HepG2 (cell line): ENCODE results near the gene CUEDC2. TPM values are rescaled to one million over a fixed set of nuclear protein-coding genes. Genes with fewer than 3 reads are reported as not detected.

ENCODE experiments used
- KDM5A ChIP-seq: fragments of 200-600 bp; sonication (generic); IDR thresholded peaks from 2 replicates; pipeline ENCODE4 v1.7.0; 2018; ENCODE audit warnings: antibody characterized with exemption, mild to moderate bottlenecking, low read length, borderline replicate concordance
- POGZ ChIP-seq: sonication (generic); formaldehyde crosslinking; IDR thresholded peaks from 2 replicates; pipeline ENCODE4 v1.4.0; 2020; ENCODE audit warnings: mild to moderate bottlenecking, missing genetic modification reagents
- RFX5 ChIP-seq: IDR thresholded peaks from 2 replicates; pipeline ENCODE4 v1.6.1; 2011; ENCODE audit warnings: low read depth, low read length, improper control_type of control experiment
- TBX3 ChIP-seq: fragments of 450-650 bp; IDR thresholded peaks from 2 replicates; pipeline ENCODE4 v1.6.1; 2017; ENCODE audit warnings: antibody characterized with exemption, mild to moderate bottlenecking, inconsistent platforms, borderline replicate concordance
- ZNF138 ChIP-seq: sonication (generic); formaldehyde crosslinking; IDR thresholded peaks from 2 replicates; pipeline ENCODE4 v1.5.0; 2020; ENCODE audit warnings: mild to moderate bottlenecking, low read depth, missing genetic modification reagents
- ZNF263 ChIP-seq: sonication (generic); formaldehyde crosslinking; IDR thresholded peaks from 2 replicates; pipeline ENCODE4 v1.4.0; 2020; ENCODE audit warnings: missing genetic modification reagents
- ZNF430 ChIP-seq: sonication (generic); formaldehyde crosslinking; IDR thresholded peaks from 2 replicates; pipeline ENCODE4 v1.9.0; 2021; ENCODE audit warnings: mild to moderate bottlenecking, missing genetic modification reagents
- ZNF530 ChIP-seq: sonication (generic); formaldehyde crosslinking; IDR thresholded peaks from 2 replicates; pipeline ENCODE4 v1.5.0; 2020; ENCODE audit warnings: low read depth, mild to moderate bottlenecking, missing genetic modification reagents
- ZNF546 ChIP-seq: sonication (generic); formaldehyde crosslinking; conservative IDR thresholded peaks from 2 replicates; pipeline ENCODE4 v1.8.1; 2023; ENCODE audit warnings: mild to moderate bottlenecking, missing genetic modification reagents
- polyA plus RNA-seq, 8 experiments: library from polyadenylated mRNA; depleted of rRNA in 3 of 8; stranded (reverse) in 7 of 8; unstranded in 1 of 8; fragments of >200 nt; fragmentation: Illumina TruSeq in 4 of 8; extraction: Trizol in 4 of 8; gene quantifications; 2 replicates each; pipeline versions ENCODE4 v1.2.1 to v1.2.3, GENCODE V29; 2011 to 2016; ENCODE audit warnings: low read depth in 4 of 8, missing spikeins in 1 of 8, mixed read lengths in 1 of 8; ENCODE audit not compliant: insufficient read depth in 1 of 8
- total RNA-seq, 5 experiments: library from RNA; depleted of rRNA; stranded (reverse); fragments of >200 nt; fragmentation: Illumina TruSeq; extraction: Trizol; gene quantifications; 2 replicates each; pipeline ENCODE4 v1.2.3, GENCODE V29; 2016; ENCODE audit warnings: low read depth in 1 of 5
- TF ChIP-seq, protein P1 (sequence below), 2 experiments: fragments of 450-650 bp in 1 of 2; sonication (generic) in 1 of 2; formaldehyde crosslinking in 1 of 2; IDR thresholded peaks; 2 replicates each; pipeline versions ENCODE4 v1.6.1 to v1.8.0; 2016 to 2022; ENCODE audit warnings: antibody characterized with exemption in 1 of 2, mild to moderate bottlenecking in 1 of 2, missing genetic modification reagents in 1 of 2
- TF ChIP-seq, protein P2 (sequence below): IDR thresholded peaks from 2 replicates; pipeline ENCODE4 v1.4.0; 2020; ENCODE audit warnings: mild to moderate bottlenecking, missing genetic modification reagents
- TF ChIP-seq, protein P3 (sequence below): sonication (generic); formaldehyde crosslinking; IDR thresholded peaks from 2 replicates; pipeline ENCODE4 v1.4.0; 2020; ENCODE audit warnings: mild to moderate bottlenecking, missing genetic modification reagents

Gene CUEDC2
- total and polyA plus RNA-seq, 2 of the 13 experiments (the other 11 are each of a cell fraction or from before 2014, with no cell fraction given) = 13.1 to 18.4 TPM

DNA sequence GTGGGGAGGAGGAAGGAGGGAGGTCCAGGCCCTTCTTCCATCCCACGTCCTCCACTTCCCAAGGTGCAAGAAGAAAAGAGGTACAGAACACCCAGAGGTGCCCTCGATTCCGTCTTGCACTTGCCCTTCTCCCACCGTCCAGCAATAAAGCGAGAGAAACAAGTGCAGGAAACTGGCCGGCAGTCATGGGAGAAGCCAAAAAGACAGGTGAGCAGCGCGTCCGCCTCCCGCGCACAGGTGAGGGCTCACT is 17.7 kb upstream of the CUEDC2 start (continued):
- TF ChIP-seq ZNF263 (CRISPR knock-in tag) (no peak), ZNF530 (CRISPR knock-in tag) (no peak), POGZ (CRISPR knock-in tag) (peak; percentile 33; the same call in 1 of the 2 replicates), ZNF546 (no peak), ZNF430 (CRISPR knock-in tag) (peak; percentile 16; the same call in 1 of the 2 replicates), KDM5A (peak; percentile 18; the same call in 1 of the 2 replicates), ZNF138 (no peak), TBX3 (no peak), RFX5 (no peak)
- TF ChIP-seq, protein P1, sequence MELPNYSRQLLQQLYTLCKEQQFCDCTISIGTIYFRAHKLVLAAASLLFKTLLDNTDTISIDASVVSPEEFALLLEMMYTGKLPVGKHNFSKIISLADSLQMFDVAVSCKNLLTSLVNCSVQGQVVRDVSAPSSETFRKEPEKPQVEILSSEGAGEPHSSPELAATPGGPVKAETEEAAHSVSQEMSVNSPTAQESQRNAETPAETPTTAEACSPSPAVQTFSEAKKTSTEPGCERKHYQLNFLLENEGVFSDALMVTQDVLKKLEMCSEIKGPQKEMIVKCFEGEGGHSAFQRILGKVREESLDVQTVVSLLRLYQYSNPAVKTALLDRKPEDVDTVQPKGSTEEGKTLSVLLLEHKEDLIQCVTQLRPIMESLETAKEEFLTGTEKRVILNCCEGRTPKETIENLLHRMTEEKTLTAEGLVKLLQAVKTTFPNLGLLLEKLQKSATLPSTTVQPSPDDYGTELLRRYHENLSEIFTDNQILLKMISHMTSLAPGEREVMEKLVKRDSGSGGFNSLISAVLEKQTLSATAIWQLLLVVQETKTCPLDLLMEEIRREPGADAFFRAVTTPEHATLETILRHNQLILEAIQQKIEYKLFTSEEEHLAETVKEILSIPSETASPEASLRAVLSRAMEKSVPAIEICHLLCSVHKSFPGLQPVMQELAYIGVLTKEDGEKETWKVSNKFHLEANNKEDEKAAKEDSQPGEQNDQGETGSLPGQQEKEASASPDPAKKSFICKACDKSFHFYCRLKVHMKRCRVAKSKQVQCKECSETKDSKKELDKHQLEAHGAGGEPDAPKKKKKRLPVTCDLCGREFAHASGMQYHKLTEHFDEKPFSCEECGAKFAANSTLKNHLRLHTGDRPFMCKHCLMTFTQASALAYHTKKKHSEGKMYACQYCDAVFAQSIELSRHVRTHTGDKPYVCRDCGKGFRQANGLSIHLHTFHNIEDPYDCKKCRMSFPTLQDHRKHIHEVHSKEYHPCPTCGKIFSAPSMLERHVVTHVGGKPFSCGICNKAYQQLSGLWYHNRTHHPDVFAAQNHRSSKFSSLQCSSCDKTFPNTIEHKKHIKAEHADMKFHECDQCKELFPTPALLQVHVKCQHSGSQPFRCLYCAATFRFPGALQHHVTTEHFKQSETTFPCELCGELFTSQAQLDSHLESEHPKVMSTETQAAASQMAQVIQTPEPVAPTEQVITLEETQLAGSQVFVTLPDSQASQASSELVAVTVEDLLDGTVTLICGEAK (IDR thresholded peaks at IDR 0.05) = no peak
- TF ChIP-seq, protein P1 (CRISPR knock-in tag; IDR thresholded peaks at IDR 0.05) = peak; percentile 77
- TF ChIP-seq, protein P2, sequence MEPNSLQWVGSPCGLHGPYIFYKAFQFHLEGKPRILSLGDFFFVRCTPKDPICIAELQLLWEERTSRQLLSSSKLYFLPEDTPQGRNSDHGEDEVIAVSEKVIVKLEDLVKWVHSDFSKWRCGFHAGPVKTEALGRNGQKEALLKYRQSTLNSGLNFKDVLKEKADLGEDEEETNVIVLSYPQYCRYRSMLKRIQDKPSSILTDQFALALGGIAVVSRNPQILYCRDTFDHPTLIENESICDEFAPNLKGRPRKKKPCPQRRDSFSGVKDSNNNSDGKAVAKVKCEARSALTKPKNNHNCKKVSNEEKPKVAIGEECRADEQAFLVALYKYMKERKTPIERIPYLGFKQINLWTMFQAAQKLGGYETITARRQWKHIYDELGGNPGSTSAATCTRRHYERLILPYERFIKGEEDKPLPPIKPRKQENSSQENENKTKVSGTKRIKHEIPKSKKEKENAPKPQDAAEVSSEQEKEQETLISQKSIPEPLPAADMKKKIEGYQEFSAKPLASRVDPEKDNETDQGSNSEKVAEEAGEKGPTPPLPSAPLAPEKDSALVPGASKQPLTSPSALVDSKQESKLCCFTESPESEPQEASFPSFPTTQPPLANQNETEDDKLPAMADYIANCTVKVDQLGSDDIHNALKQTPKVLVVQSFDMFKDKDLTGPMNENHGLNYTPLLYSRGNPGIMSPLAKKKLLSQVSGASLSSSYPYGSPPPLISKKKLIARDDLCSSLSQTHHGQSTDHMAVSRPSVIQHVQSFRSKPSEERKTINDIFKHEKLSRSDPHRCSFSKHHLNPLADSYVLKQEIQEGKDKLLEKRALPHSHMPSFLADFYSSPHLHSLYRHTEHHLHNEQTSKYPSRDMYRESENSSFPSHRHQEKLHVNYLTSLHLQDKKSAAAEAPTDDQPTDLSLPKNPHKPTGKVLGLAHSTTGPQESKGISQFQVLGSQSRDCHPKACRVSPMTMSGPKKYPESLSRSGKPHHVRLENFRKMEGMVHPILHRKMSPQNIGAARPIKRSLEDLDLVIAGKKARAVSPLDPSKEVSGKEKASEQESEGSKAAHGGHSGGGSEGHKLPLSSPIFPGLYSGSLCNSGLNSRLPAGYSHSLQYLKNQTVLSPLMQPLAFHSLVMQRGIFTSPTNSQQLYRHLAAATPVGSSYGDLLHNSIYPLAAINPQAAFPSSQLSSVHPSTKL (CRISPR knock-in tag) = no peak
- TF ChIP-seq, protein P3, sequence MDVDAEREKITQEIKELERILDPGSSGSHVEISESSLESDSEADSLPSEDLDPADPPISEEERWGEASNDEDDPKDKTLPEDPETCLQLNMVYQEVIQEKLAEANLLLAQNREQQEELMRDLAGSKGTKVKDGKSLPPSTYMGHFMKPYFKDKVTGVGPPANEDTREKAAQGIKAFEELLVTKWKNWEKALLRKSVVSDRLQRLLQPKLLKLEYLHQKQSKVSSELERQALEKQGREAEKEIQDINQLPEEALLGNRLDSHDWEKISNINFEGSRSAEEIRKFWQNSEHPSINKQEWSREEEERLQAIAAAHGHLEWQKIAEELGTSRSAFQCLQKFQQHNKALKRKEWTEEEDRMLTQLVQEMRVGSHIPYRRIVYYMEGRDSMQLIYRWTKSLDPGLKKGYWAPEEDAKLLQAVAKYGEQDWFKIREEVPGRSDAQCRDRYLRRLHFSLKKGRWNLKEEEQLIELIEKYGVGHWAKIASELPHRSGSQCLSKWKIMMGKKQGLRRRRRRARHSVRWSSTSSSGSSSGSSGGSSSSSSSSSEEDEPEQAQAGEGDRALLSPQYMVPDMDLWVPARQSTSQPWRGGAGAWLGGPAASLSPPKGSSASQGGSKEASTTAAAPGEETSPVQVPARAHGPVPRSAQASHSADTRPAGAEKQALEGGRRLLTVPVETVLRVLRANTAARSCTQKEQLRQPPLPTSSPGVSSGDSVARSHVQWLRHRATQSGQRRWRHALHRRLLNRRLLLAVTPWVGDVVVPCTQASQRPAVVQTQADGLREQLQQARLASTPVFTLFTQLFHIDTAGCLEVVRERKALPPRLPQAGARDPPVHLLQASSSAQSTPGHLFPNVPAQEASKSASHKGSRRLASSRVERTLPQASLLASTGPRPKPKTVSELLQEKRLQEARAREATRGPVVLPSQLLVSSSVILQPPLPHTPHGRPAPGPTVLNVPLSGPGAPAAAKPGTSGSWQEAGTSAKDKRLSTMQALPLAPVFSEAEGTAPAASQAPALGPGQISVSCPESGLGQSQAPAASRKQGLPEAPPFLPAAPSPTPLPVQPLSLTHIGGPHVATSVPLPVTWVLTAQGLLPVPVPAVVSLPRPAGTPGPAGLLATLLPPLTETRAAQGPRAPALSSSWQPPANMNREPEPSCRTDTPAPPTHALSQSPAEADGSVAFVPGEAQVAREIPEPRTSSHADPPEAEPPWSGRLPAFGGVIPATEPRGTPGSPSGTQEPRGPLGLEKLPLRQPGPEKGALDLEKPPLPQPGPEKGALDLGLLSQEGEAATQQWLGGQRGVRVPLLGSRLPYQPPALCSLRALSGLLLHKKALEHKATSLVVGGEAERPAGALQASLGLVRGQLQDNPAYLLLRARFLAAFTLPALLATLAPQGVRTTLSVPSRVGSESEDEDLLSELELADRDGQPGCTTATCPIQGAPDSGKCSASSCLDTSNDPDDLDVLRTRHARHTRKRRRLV (CRISPR knock-in tag) = no peak
